Stimulated activated CD4-positive, alpha-beta T cell treated with anti-CD3 and anti-CD28 coated beads, TNF-alpha, amount 100 ng/mL, for 1 hour (primary cell): ENCODE results near the gene GRIK5.
"Not testable (repeated sequence)": the region's sequence is repeated elsewhere in the genome, so short reads cannot be mapped to it uniquely, and the experiment has no call there.

ENCODE experiments used
- DNase-seq, 3 donors: peaks; one replicate each; pipeline ENCODE4 v3.0.0-alpha.2; 2020; ENCODE audit warnings: low read depth in 3 of 3, low spot score in 1 of 3

The GRIK5 gene

GRCh38 chr19:42069619-42070351, at the start of gene GRIK5:
Gene GRIK5, minus strand, starts transcription at chr19:42070206. Its CDS starts 4,436 bp downstream, at chr19:42065770.
- DNase-seq: no peak

GRCh38 chr19:42117076-42117475, 47.1 kb upstream of the GRIK5 start:
- DNase-seq: no peak

GRCh38 chr19:42116308-42117075, 46.5 kb upstream of the GRIK5 start:
- DNase-seq: no peak

GRCh38 chr19:42115705-42116104, 45.7 kb upstream of the GRIK5 start:
- DNase-seq: no peak

GRCh38 chr19:42115219-42115618, 45.2 kb upstream of the GRIK5 start:
- no peak for DNase-seq

GRCh38 chr19:42114412-42114811, 44.4 kb upstream of the GRIK5 start:
- DNase-seq: no peak

- no peak for DNase-seq
Measured at GRCh38 chr19:42113641-42114348, 43.8 kb upstream of the GRIK5 start.

GRCh38 chr19:42111811-42112210, 41.8 kb upstream of the GRIK5 start:
- DNase-seq: no peak

GRCh38 chr19:42111384-42111783, 41.4 kb upstream of the GRIK5 start:
- DNase-seq: no peak

GRCh38 chr19:42110658-42111057, 40.7 kb upstream of the GRIK5 start:
- DNase-seq: no peak

- DNase-seq: no peak
Measured at GRCh38 chr19:42109896-42110295, 39.9 kb upstream of the GRIK5 start.

GRCh38 chr19:42108527-42109389, 38.8 kb upstream of the GRIK5 start:
- peak; percentile 68 to 81 (median 79) for DNase-seq

- DNase-seq: no peak
Measured at GRCh38 chr19:42105368-42105767, 35.4 kb upstream of the GRIK5 start.

- no peak for DNase-seq
Measured at GRCh38 chr19:42102877-42103276, 32.9 kb upstream of the GRIK5 start.

GRCh38 chr19:42100241-42100640, 30.2 kb upstream of the GRIK5 start:
- not testable (repeated sequence) for DNase-seq

GRCh38 chr19:42099336-42099925, 29.4 kb upstream of the GRIK5 start:
- DNase-seq: no peak

GRCh38 chr19:42098781-42099180, 28.8 kb upstream of the GRIK5 start:
- DNase-seq: no peak

- DNase-seq: no peak
Measured at GRCh38 chr19:42097461-42097860, 27.5 kb upstream of the GRIK5 start.

GRCh38 chr19:42096255-42096837, 26.3 kb upstream of the GRIK5 start:
- DNase-seq: no peak

GRCh38 chr19:42095814-42096230, 25.8 kb upstream of the GRIK5 start:
- DNase-seq: no peak
